ENCODE results near the gene SERPINE1.
"Not testable (repeated sequence)": the region's sequence is repeated elsewhere in the genome, so short reads cannot be mapped to it uniquely, and the experiment has no call there.

The SERPINE1 gene

GRCh38 chr7:101124376-101125056 is 2.4 kb upstream of the SERPINE1 start:
- peak; percentile 55 to 72 (median 58) for DNase-seq

- DNase-seq = peak in 2 of 4 experiments; percentile 55 to 57
These were observed 784 bp upstream of the SERPINE1 start for GRCh38 chr7:101125989-101126650.

- DNase-seq = no peak
These were observed 646 bp downstream of the SERPINE1 start for GRCh38 chr7:101127460-101128039.

GRCh38 chr7:101128040-101128834 is 1.3 kb downstream of the SERPINE1 start:
- no peak for DNase-seq

- peak in 2 of 4 experiments; percentile 37 to 44 for DNase-seq
These were observed 2.8 kb downstream of the SERPINE1 start for GRCh38 chr7:101129603-101130117.

- not testable (repeated sequence) for DNase-seq
These were observed 6.0 kb downstream of the SERPINE1 start for GRCh38 chr7:101132626-101133600.

GRCh38 chr7:101133621-101134398 is 6.9 kb downstream of the SERPINE1 start:
- peak in 2 of 4 experiments; percentile 51 to 58 for DNase-seq

GRCh38 chr7:101134399-101134980 is 7.6 kb downstream of the SERPINE1 start:
- peak; percentile 57 to 71 (median 64) for DNase-seq

GRCh38 chr7:101137651-101138212 is 10.8 kb downstream of the SERPINE1 start:
- peak in 1 of 4 experiments; percentile 44 for DNase-seq

GRCh38 chr7:101138213-101138870 is 11.4 kb downstream of the SERPINE1 start:
- DNase-seq = peak; percentile 89 to 95 (median 93)

- no peak for DNase-seq
These were observed 13.4 kb downstream of the SERPINE1 start for GRCh38 chr7:101140339-101140699.

GRCh38 chr7:101140746-101141382 is 14.0 kb downstream of the SERPINE1 start:
- DNase-seq = no peak

- DNase-seq = no peak
These were observed 25.2 kb downstream of the SERPINE1 start for GRCh38 chr7:101151908-101152651.

- peak; percentile 87 to 96 (median 94) for DNase-seq
These were observed 27.2 kb downstream of the SERPINE1 start, which contains the start of gene AP1S1 for GRCh38 chr7:101153969-101154692. TSS of gene AP1S1 (plus strand) at chr7:101154476. CDS start at chr7:101154515, 39 bp downstream.

- DNase-seq = no peak
These were observed 27.8 kb downstream of the SERPINE1 start for GRCh38 chr7:101154693-101155102.

GRCh38 chr7:101155303-101155702 is 28.4 kb downstream of the SERPINE1 start:
- peak in 1 of 4 experiments; percentile 45 for DNase-seq

- DNase-seq = no peak
These were observed 29.4 kb downstream of the SERPINE1 start for GRCh38 chr7:101156277-101156676.
